Osteoblast (primary cell): Measurements from ENCODE around the gene SLC13A5. TPM values are rescaled to one million over a fixed set of nuclear protein-coding genes. Genes with fewer than 3 reads are reported as not detected.

Source experiments
- DNase-seq: peaks from one replicate; pipeline ENCODE4 v3.0.0; 2011; ENCODE audit warnings: low spot score, mixed read lengths; ENCODE audit not compliant: insufficient read length; ENCODE audit errors: missing footprints
- H2AFZ ChIP-seq: 2 replicates; pipeline ENCODE4 v1.6.0; 2011; ENCODE audit warnings: mild to moderate bottlenecking, low read length
- H3K27ac ChIP-seq: 2 replicates; pipeline ENCODE4 v1.5.1; 2011; ENCODE audit warnings: mild to moderate bottlenecking, low read depth, low read length, moderate library complexity
- H3K27me3 ChIP-seq: 2 replicates; pipeline ENCODE4 v1.6.0; 2012; ENCODE audit warnings: mild to moderate bottlenecking, control low read depth, inconsistent platforms, low read length, moderate library complexity; ENCODE audit not compliant: insufficient read depth
- H3K36me3 ChIP-seq: 2 replicates; pipeline ENCODE4 v1.5.1; 2011; ENCODE audit warnings: mild to moderate bottlenecking, low read length, control low read depth, moderate library complexity; ENCODE audit not compliant: insufficient read depth
- H3K4me1 ChIP-seq: 2 replicates; pipeline ENCODE4 v1.5.1; 2011; ENCODE audit warnings: mild to moderate bottlenecking, low read length, control low read depth, moderate library complexity; ENCODE audit not compliant: insufficient read depth
- H3K4me2 ChIP-seq: 2 replicates; pipeline ENCODE4 v1.6.0; 2011; ENCODE audit warnings: mild to moderate bottlenecking, low read length; ENCODE audit not compliant: insufficient read depth
- H3K4me3 ChIP-seq: fragments of 200-600 bp; sonication (generic); 3 replicates; pipeline ENCODE4 v1.5.1; 2012; ENCODE audit warnings: mild to moderate bottlenecking, low read length, inconsistent platforms; ENCODE audit not compliant: insufficient read depth
- H3K79me2 ChIP-seq: 2 replicates; pipeline ENCODE4 v1.6.0; 2012; ENCODE audit warnings: mild to moderate bottlenecking, low read length, control low read depth, inconsistent platforms; ENCODE audit not compliant: insufficient read depth
- H3K9me3 ChIP-seq: 2 replicates; pipeline ENCODE4 v1.5.1; 2011; ENCODE audit warnings: low read depth, low read length, control low read depth
- H4K20me1 ChIP-seq: 2 replicates; pipeline ENCODE4 v1.6.0; 2012; ENCODE audit warnings: mild to moderate bottlenecking, low read length, control low read depth; ENCODE audit not compliant: insufficient read depth
- total RNA-seq: library from RNA; depleted of rRNA; stranded (reverse); fragments of >200 nt; gene quantifications from 2 replicates; pipeline ENCODE4 v1.2.3, GENCODE V29; 2012
- TF ChIP-seq, protein P1 (sequence below): IDR thresholded peaks from 2 replicates; pipeline ENCODE4 v1.5.1; 2011; ENCODE audit warnings: mild to moderate bottlenecking, low read depth, low read length, moderate library complexity; ENCODE audit errors: extremely low read depth

Gene SLC13A5
- total RNA-seq, 1 donor = not detected

- H3K79me2 ChIP-seq = peaks cover 60% of the 10 kb centered on the region
- DNase-seq = peak; percentile 92
- no peaks in the 10 kb centered on the region for H3K27me3 ChIP-seq
- H3K27ac ChIP-seq = peak within 1 kb of the TSS; percentile 70
- peak within 1 kb of the TSS; percentile 84 for H3K4me3 ChIP-seq
- peaks cover 27% of the 10 kb centered on the region for H3K36me3 ChIP-seq
- TF ChIP-seq, protein P1, sequence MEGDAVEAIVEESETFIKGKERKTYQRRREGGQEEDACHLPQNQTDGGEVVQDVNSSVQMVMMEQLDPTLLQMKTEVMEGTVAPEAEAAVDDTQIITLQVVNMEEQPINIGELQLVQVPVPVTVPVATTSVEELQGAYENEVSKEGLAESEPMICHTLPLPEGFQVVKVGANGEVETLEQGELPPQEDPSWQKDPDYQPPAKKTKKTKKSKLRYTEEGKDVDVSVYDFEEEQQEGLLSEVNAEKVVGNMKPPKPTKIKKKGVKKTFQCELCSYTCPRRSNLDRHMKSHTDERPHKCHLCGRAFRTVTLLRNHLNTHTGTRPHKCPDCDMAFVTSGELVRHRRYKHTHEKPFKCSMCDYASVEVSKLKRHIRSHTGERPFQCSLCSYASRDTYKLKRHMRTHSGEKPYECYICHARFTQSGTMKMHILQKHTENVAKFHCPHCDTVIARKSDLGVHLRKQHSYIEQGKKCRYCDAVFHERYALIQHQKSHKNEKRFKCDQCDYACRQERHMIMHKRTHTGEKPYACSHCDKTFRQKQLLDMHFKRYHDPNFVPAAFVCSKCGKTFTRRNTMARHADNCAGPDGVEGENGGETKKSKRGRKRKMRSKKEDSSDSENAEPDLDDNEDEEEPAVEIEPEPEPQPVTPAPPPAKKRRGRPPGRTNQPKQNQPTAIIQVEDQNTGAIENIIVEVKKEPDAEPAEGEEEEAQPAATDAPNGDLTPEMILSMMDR = no peak
- peak within 1 kb of the TSS; percentile 98 for H2AFZ ChIP-seq
- no peaks in the 10 kb centered on the region for H3K9me3 ChIP-seq
- peaks cover 43% of the 10 kb centered on the region for H4K20me1 ChIP-seq
- H3K4me1 ChIP-seq = peaks cover 39% of the 10 kb centered on the region
- peak within 1 kb of the TSS; percentile 98 for H3K4me2 ChIP-seq
These were observed 72.5 kb downstream of the SLC13A5 start, which contains the start of the genes KIAA0753 and TXNDC17 for GRCh38 chr17:6640536-6641246. Gene KIAA0753 (minus strand): TSS chr17:6640711. CDS start chr17:6635103, 5,608 bp downstream. Gene TXNDC17 (plus strand): TSS chr17:6641060. CDS start chr17:6641083, 23 bp downstream.

- peak; percentile 83 for DNase-seq
- H3K27ac ChIP-seq = peak overlapping the region; percentile 70
- TF ChIP-seq, protein P1 = no peak
- peaks cover 43% of the 10 kb centered on the region for H4K20me1 ChIP-seq
- H3K4me2 ChIP-seq = peak overlapping the region; percentile 98
- H3K27me3 ChIP-seq = no peaks in the 10 kb centered on the region
- H3K4me3 ChIP-seq = peak overlapping the region; percentile 84
- no peaks in the 10 kb centered on the region for H3K9me3 ChIP-seq
- H3K79me2 ChIP-seq = peaks cover 62% of the 10 kb centered on the region
- peaks cover 39% of the 10 kb centered on the region for H3K4me1 ChIP-seq
- peak overlapping the region; percentile 98 for H2AFZ ChIP-seq
- peaks cover 23% of the 10 kb centered on the region for H3K36me3 ChIP-seq
These were observed 73.3 kb downstream of the SLC13A5 start for GRCh38 chr17:6639586-6640535.

- TF ChIP-seq, protein P1 = no peak
- peak overlapping the region; percentile 50 for H2AFZ ChIP-seq
- peak overlapping the region; percentile 84 for H3K4me3 ChIP-seq
- peaks cover 41% of the 10 kb centered on the region for H4K20me1 ChIP-seq
- peaks cover 39% of the 10 kb centered on the region for H3K4me1 ChIP-seq
- H3K9me3 ChIP-seq = no peaks in the 10 kb centered on the region
- H3K4me2 ChIP-seq = peak overlapping the region; percentile 98
- no peaks in the 10 kb centered on the region for H3K27me3 ChIP-seq
- DNase-seq = no peak
- peaks cover 23% of the 10 kb centered on the region for H3K36me3 ChIP-seq
- peaks cover 57% of the 10 kb centered on the region for H3K79me2 ChIP-seq
- H3K27ac ChIP-seq = peak overlapping the region; percentile 70
These were observed 74.1 kb downstream of the SLC13A5 start for GRCh38 chr17:6639014-6639585.
